Trophoblast cell (in vitro differentiated cells and primary cell): Measurements from ENCODE around the gene AVPI1.

Source experiments
- DNase-seq, 2 donors: peaks; one replicate each; pipeline ENCODE4 v3.0.0-alpha.2; 2016
- H2AFZ ChIP-seq: 2 replicates; pipeline ENCODE4 v1.6.1; 2013; ENCODE audit warnings: low read length, moderate library complexity, mild to moderate bottlenecking; ENCODE audit not compliant: insufficient read depth, poor library complexity
- H2AK5ac ChIP-seq: 2 replicates; pipeline ENCODE4 v1.6.1; 2013; ENCODE audit warnings: mild to moderate bottlenecking, low read length
- H2BK120ac ChIP-seq: 2 replicates; pipeline ENCODE4 v1.6.1; 2013; ENCODE audit warnings: low read length, mild to moderate bottlenecking, moderate library complexity; ENCODE audit not compliant: insufficient read depth, poor library complexity
- H2BK12ac ChIP-seq: 2 replicates; pipeline ENCODE4 v1.6.1; 2013; ENCODE audit warnings: mild to moderate bottlenecking, low read length, moderate library complexity
- H2BK5ac ChIP-seq: 2 replicates; pipeline ENCODE4 v1.6.1; 2013; ENCODE audit warnings: low read length, low read depth, moderate library complexity, mild to moderate bottlenecking; ENCODE audit not compliant: poor library complexity
- H3K14ac ChIP-seq: 2 replicates; pipeline ENCODE4 v1.6.1; 2013; ENCODE audit warnings: mild to moderate bottlenecking, low read length
- H3K18ac ChIP-seq: 2 replicates; pipeline ENCODE4 v1.6.1; 2013; ENCODE audit warnings: mild to moderate bottlenecking, low read length
- H3K23ac ChIP-seq: 2 replicates; pipeline ENCODE4 v1.6.1; 2013; ENCODE audit warnings: low read length
- H3K27ac ChIP-seq: 2 replicates; pipeline ENCODE4 v1.5.1; 2013; ENCODE audit warnings: low read depth, mild to moderate bottlenecking, inconsistent platforms, low read length, moderate library complexity
- H3K27me3 ChIP-seq: 2 replicates; pipeline ENCODE4 v1.6.1; 2013; ENCODE audit warnings: inconsistent platforms, mild to moderate bottlenecking, low read length, moderate library complexity; ENCODE audit not compliant: insufficient read depth
- H3K36me3 ChIP-seq, 2 experiments: 1 replicate in 1 of 2; 2 replicates in 1 of 2; pipeline ENCODE4 v1.6.1; 2013; ENCODE audit warnings: low read length in 2 of 2, mild to moderate bottlenecking in 2 of 2, moderate library complexity in 1 of 2; ENCODE audit not compliant: insufficient read depth in 2 of 2, control insufficient read depth in 1 of 2
- H3K4ac ChIP-seq: 2 replicates; pipeline ENCODE4 v1.6.1; 2013; ENCODE audit warnings: low read depth, mild to moderate bottlenecking, low read length, moderate library complexity
- H3K4me1 ChIP-seq, 2 experiments: 1 replicate in 1 of 2; 2 replicates in 1 of 2; pipeline ENCODE4 v1.6.1; 2013; ENCODE audit warnings: low read length in 2 of 2, mild to moderate bottlenecking in 2 of 2, moderate library complexity in 1 of 2; ENCODE audit not compliant: insufficient read depth in 2 of 2, control insufficient read depth in 1 of 2
- H3K4me2 ChIP-seq: 2 replicates; pipeline ENCODE4 v1.6.1; 2013; ENCODE audit warnings: inconsistent platforms, mild to moderate bottlenecking, low read length, moderate library complexity
- H3K4me3 ChIP-seq: 2 replicates; pipeline ENCODE4 v1.5.1; 2013; ENCODE audit warnings: mild to moderate bottlenecking, low read depth, low read length, inconsistent platforms
- H3K79me1 ChIP-seq: one replicate; pipeline ENCODE4 v1.6.1; 2013; ENCODE audit warnings: low read length
- H3K79me2 ChIP-seq: 2 replicates; pipeline ENCODE4 v1.6.1; 2013; ENCODE audit warnings: low read length, mild to moderate bottlenecking; ENCODE audit not compliant: control insufficient read depth, insufficient read depth, poor library complexity
- H3K9ac ChIP-seq: 2 replicates; pipeline ENCODE4 v1.6.1; 2013; ENCODE audit warnings: mild to moderate bottlenecking, low read length
- H3K9me3 ChIP-seq: 2 replicates; pipeline ENCODE4 v1.6.1; 2013; ENCODE audit warnings: low read depth, mild to moderate bottlenecking, control low read depth, inconsistent platforms, low read length; ENCODE audit not compliant: insufficient read depth
- H4K12ac ChIP-seq: 2 replicates; pipeline ENCODE4 v1.6.1; 2013; ENCODE audit warnings: low read depth, mild to moderate bottlenecking, low read length, moderate library complexity
- H4K8ac ChIP-seq: 2 replicates; pipeline ENCODE4 v1.6.1; 2013; ENCODE audit warnings: low read depth, mild to moderate bottlenecking, low read length, moderate library complexity
- H4K91ac ChIP-seq: one replicate; pipeline ENCODE4 v1.6.1; 2013; ENCODE audit warnings: low read depth, mild to moderate bottlenecking, low read length, moderate library complexity
- WGBS: extraction: QIAGEN DNeasy Blood & Tissue Kit; methylation state at CpG from one replicate; pipeline ENCODE4 v1.1.7; 2013; ENCODE audit warnings: missing lambda C conversion rate; ENCODE audit not compliant: insufficient read length, insufficient coverage; ENCODE audit errors: extremely low coverage; 5-methylcytosine and 5-hydroxymethylcytosine counted together

Gene AVPI1

DNA sequence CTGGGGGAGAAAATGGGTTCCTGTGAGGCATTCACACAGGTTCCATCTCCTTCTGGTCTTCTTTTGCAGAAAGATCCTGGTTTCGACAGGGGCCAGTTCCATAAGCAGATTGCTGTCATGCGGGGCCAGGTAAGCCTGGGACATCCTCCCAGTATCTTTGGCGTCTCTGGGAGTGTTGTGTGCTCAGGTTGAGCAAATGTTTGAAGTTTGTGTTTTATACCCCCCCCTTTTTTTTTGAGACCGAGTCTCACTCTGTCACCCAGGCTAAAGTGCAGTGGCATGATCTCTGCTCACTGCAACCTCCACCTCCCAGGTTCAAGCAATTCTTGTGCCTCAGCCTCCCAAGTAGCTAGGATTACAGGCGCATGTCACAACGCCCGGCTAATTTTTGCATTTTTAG, 20.0 kb downstream of the AVPI1 start:
- DNase-seq, result no peak
- no peak overlapping the region for H3K4me3 ChIP-seq
- H3K27me3 ChIP-seq, result no peaks in the 10 kb centered on the region
- no peaks in the 10 kb centered on the region for H3K79me1 ChIP-seq
- H3K23ac ChIP-seq, result no peak overlapping the region
- no CpG with 5 or more reads among the region's 7 CpGs for WGBS
- H3K9ac ChIP-seq, result no peak overlapping the region
- H3K4ac ChIP-seq, result no peak overlapping the region
- no peak overlapping the region for H3K14ac ChIP-seq
- H3K36me3 ChIP-seq, result peaks cover 15 to 26% of the 10 kb centered on the region in 2 experiments
- H3K4me1 ChIP-seq, result peaks cover 0 to 7% of the 10 kb centered on the region in 2 experiments
- H2BK120ac ChIP-seq, result no peak overlapping the region
- H4K91ac ChIP-seq, result no peak overlapping the region
- no peak overlapping the region for H2AK5ac ChIP-seq
- no peak overlapping the region for H2BK12ac ChIP-seq
- H3K18ac ChIP-seq, result no peak overlapping the region
- no peaks in the 10 kb centered on the region for H3K79me2 ChIP-seq
- H4K8ac ChIP-seq, result no peak overlapping the region
- H2AFZ ChIP-seq, result no peak overlapping the region
- H4K12ac ChIP-seq, result no peak overlapping the region
- no peaks in the 10 kb centered on the region for H3K9me3 ChIP-seq
- H3K4me2 ChIP-seq, result no peak overlapping the region
- no peak overlapping the region for H3K27ac ChIP-seq
- no peak overlapping the region for H2BK5ac ChIP-seq

DNA sequence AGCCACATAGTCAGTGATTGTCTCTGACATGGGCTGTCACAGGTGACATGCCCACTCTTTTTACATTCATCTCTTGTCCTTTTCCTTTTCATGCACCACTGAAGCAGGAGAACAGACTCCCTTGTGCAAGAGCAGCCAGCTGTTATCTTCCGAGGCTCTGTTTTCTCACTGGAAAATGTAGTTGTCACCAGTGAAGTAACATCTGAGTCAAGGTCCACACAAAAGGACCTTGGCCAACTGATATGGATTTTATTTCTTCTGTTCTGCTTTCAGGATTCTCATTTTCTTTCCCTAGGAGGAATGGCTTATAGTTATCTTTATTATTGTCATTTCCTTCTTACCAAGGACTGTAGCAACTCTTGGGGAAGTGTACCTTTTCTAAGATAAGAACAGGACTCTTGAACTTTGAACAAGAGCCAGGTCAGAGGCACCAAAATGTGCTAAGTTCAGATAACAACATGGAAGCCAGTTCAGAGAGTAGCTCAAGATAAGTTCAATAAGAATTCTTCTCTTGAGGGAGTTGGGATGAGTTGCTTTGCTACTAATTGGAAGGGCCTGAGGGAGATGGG, 22.7 kb downstream of the AVPI1 start:
- Histone ChIP-seq H4K8ac (no peak overlapping the region), H3K4me1 (peaks cover 0 to 6% of the 10 kb centered on the region in 2 experiments), H3K36me3 (peaks cover 17 to 26% of the 10 kb centered on the region in 2 experiments), H2BK12ac (no peak overlapping the region), H4K12ac (no peak overlapping the region), H2BK5ac (no peak overlapping the region), H3K79me2 (no peaks in the 10 kb centered on the region), H3K4me2 (no peak overlapping the region), H3K9ac (no peak overlapping the region), H3K18ac (no peak overlapping the region), H3K27ac (no peak overlapping the region), H3K14ac (no peak overlapping the region), H3K4ac (no peak overlapping the region), H3K27me3 (no peaks in the 10 kb centered on the region), H2AK5ac (no peak overlapping the region), H2AFZ (no peak overlapping the region), H2BK120ac (no peak overlapping the region), H3K23ac (no peak overlapping the region), H3K4me3 (no peak overlapping the region), H3K79me1 (no peaks in the 10 kb centered on the region), H4K91ac (no peak overlapping the region), H3K9me3 (no peaks in the 10 kb centered on the region)
- no peak for DNase-seq
- WGBS, result no CpG with 5 or more reads among the region's 1 CpG

- Histone ChIP-seq H2AK5ac (no peak overlapping the region), H4K8ac (no peak overlapping the region), H3K4ac (no peak overlapping the region), H2BK12ac (no peak overlapping the region), H3K23ac (no peak overlapping the region), H3K36me3 (peaks cover 11 to 24% of the 10 kb centered on the region in 2 experiments), H3K18ac (no peak overlapping the region), H3K9me3 (no peaks in the 10 kb centered on the region), H3K4me3 (no peak overlapping the region), H2BK120ac (no peak overlapping the region), H3K4me2 (no peak overlapping the region), H4K12ac (no peak overlapping the region), H3K79me2 (no peaks in the 10 kb centered on the region), H3K14ac (no peak overlapping the region), H3K4me1 (no peaks in the 10 kb centered on the region), H3K79me1 (no peaks in the 10 kb centered on the region), H3K9ac (no peak overlapping the region), H3K27ac (no peak overlapping the region), H2AFZ (no peak overlapping the region), H3K27me3 (no peaks in the 10 kb centered on the region), H4K91ac (no peak overlapping the region), H2BK5ac (no peak overlapping the region)
- DNase-seq, result no peak
- no CpG with 5 or more reads among the region's 1 CpG for WGBS
Measured at GRCh38 chr10:97659589-97659988, 27.5 kb downstream of the AVPI1 start.

- no peak overlapping the region for H4K12ac ChIP-seq
- no peaks in the 10 kb centered on the region for H3K79me2 ChIP-seq
- H2BK5ac ChIP-seq, result no peak overlapping the region
- H3K9me3 ChIP-seq, result no peaks in the 10 kb centered on the region
- no peak overlapping the region for H4K8ac ChIP-seq
- no peak overlapping the region for H2BK12ac ChIP-seq
- WGBS, result no CpG with 5 or more reads among the region's 5 CpGs
- no peak overlapping the region for H2AK5ac ChIP-seq
- H3K4ac ChIP-seq, result no peak overlapping the region
- no peak for DNase-seq
- H2BK120ac ChIP-seq, result no peak overlapping the region
- no peak overlapping the region for H3K4me3 ChIP-seq
- no peak overlapping the region for H4K91ac ChIP-seq
- H3K9ac ChIP-seq, result no peak overlapping the region
- no peaks in the 10 kb centered on the region for H3K79me1 ChIP-seq
- no peak overlapping the region for H3K23ac ChIP-seq
- no peak overlapping the region for H3K4me2 ChIP-seq
- no peaks in the 10 kb centered on the region for H3K4me1 ChIP-seq
- peaks cover 7 to 19% of the 10 kb centered on the region in 2 experiments for H3K36me3 ChIP-seq
- H3K18ac ChIP-seq, result no peak overlapping the region
- no peak overlapping the region for H3K27ac ChIP-seq
- no peak overlapping the region for H3K14ac ChIP-seq
- H2AFZ ChIP-seq, result no peak overlapping the region
- H3K27me3 ChIP-seq, result no peaks in the 10 kb centered on the region
Measured at GRCh38 chr10:97656777-97657176, 30.3 kb downstream of the AVPI1 start.
